HG03196 (cell line): Measurements from ENCODE around the gene PSMB8.
A peak's percentile ranks its signal among the peaks of the same experiment; 100 is the strongest.
"Not testable (repeated sequence)": the region's sequence is repeated elsewhere in the genome, so short reads cannot be mapped to it uniquely, and the experiment has no call there.

ENCODE experiments used
- ATAC-seq: cut with Tn5 transposase; IDR thresholded peaks from one replicate; pipeline ENCODE4 v1.9.1; 2021; ENCODE audit not compliant: unreplicated experiment

PSMB8 gene

GRCh38 chr6:32843979-32844838 is at the start of gene PSMB8:
TSS of gene PSMB8 (minus strand) at chr6:32844047. CDS start at chr6:32843996, 51 bp downstream.
- ATAC-seq = peak; percentile 71

DNA sequence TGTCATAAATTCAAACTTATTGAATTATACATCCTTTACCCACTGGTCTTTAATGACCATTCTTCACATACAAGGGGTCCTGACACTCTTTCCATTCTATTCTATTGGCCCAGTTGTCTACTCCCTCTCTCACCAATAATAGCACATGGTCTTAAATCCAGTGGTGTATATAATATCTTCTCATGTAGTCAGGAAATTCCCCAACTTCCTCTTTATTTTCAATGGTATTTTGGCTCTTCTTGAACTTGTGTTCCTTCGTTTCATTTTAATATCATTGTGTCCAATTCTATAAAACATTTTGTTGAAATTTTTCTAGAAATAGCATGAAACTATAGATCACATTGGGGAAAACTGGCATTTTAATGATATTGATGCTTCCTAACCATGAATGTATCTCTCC is 47.0 kb upstream of the PSMB8 start:
- no peak for ATAC-seq

GRCh38 chr6:32889533-32889932 is 45.7 kb upstream of the PSMB8 start:
- no peak for ATAC-seq

DNA sequence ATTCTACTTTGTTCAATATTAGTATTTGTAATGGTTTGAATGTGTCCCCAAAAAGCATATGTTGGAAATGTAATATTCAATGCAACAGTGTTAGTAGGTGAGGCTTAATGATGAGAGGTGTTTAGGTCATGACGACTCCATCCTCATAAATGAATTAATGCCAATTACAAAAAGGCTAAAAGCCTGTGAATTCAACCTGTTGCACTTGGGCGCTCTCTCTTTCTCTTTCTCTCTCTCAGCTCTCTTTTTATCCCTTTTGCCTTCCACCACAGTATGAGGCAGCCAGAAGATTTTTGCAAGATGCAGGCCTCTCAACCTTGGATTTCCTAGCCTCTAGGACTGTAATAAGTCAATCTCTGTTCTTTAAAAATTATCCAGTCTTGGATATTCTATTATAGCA is 44.7 kb upstream of the PSMB8 start:
- ATAC-seq = no peak

GRCh38 chr6:32887616-32888015 is 43.8 kb upstream of the PSMB8 start:
- no peak for ATAC-seq

DNA sequence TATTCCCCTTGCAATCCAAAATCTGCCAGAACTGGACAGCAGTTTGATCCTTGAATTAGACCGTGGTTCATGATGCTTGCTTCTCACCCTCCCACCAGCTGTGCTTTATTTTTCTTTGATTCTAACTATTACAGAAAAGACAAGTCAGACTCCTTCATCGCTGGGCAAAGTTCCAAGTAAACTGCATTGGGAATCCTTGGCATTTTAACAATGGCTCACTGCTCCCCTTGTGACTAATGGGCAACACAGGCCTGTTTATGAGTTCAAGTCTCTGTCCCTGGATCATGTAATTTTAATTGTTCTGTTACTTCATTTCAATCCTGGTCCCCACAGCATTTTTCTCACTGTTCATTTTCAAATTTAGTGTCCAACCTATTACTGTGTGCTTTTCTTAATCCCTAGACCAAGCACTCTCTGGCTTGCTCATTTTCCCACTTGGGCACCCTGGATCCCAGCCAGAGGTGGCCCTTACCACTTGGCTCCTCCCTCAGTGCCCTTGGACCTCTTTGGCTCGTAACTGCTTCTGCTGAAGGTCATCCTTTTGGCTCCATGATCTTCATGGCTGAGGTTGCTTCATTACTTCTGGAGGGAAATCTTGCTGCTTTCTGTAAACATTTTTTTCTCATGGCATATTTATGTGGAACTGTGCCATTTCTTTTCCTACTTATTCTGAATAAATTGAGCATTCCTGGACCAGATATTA is 43.0 kb upstream of the PSMB8 start:
- no peak for ATAC-seq

GRCh38 chr6:32885698-32886286 is 41.9 kb upstream of the PSMB8 start:
- no peak for ATAC-seq

GRCh38 chr6:32883789-32884188 is 39.9 kb upstream of the PSMB8 start:
- ATAC-seq = no peak

DNA sequence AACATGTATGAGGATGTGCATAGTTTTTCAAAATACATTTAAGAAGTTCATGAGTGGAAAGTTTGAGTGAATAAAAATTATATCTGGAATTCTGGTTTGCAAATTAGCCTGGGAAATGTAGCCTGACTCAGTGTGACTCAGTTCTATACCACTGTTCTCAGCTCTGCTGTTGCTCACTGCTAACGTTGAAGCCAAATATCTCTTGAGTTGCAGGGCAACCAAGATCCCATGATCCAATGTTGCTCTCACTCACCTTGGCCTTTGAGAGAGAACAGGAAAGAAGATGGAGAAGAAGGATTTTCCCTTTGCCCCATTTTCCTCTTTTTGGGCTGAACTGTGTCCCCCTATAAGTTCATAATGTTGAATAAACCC is 39.0 kb upstream of the PSMB8 start:
- no peak for ATAC-seq

DNA sequence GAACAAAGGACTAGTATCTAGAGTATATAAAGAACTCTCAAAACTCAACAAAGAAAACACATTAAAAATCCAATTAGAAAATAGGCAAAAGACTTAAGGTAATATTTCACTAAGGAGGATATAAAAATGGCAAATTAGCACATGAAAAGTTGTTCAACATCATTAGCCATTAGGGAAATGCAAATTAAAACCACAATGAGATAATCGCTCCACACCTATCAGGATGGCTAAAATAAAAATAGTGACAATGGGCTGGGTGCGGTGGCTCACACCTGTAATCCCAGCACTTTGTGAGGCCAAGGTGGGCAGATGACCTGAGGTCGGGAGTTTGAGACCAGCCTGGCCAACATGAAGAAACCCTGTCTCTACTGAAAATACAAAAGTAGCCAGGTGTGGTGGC is 37.1 kb upstream of the PSMB8 start:
- not testable (repeated sequence) for ATAC-seq

- ATAC-seq = no peak
Observed at GRCh38 chr6:32879691-32880090, 35.8 kb upstream of the PSMB8 start.

- no peak for ATAC-seq
Observed at GRCh38 chr6:32876603-32877002, 32.8 kb upstream of the PSMB8 start.

GRCh38 chr6:32873947-32874346 is 30.1 kb upstream of the PSMB8 start:
- ATAC-seq = not testable (repeated sequence)

DNA sequence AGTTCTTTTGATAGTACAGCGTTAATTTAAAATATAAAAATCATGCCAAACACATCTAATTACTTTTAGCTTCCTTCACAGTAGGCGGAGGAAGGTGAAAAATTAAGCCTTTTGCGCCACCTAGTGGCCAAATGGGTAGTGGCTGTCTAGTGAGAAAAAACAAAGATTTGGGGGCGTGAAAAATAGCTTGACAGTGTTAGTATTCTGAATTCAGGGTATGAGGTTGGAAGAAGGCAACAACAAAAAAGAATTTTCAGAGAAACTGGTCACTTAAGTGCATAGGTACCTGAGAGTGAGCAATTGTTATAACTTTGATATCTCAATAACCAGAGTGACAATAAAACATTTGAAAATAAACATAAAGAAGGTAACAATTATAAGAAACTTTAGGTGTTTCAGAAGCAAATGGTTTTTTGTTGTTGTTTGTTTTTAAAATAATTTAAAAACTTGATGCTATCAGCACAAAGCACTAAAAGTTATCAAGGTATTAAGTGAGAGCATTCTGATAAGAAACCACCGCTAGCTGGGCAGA is 24.5 kb upstream of the PSMB8 start:
- no peak for ATAC-seq

DNA sequence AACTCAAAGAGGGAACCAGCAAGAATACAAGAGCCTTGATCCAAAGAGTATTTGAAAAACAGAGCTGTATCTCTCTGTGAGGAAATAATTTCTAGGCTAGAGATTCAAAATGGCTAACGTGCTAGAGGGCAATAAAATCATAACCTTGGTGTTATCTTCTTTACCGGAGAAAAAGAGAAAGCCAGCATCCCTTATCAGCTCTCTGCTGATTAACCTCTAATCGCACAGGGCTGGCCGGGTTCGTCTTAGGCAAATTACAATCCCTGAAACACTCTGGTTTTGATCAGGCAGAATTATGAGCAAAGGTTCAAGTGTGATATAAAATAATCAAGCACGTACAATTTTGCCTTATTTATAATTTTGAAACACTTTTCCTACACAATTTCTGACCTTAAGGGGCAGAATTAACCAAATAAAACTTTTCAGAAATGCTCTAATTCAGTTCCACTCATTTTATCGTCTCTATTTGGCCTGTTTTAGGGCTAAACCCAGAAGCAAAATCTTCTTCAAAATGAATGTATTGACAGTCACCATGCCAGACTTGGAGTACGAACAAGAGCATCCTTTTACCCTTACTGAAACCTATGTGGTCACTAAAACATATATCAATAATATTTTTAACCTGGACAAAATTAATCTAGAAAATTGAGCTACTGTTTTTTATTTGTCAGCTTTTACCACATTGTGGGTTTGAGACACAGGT is 23.9 kb upstream of the PSMB8 start:
- no peak for ATAC-seq

- no peak for ATAC-seq
Observed at GRCh38 chr6:32867022-32867477, 23.2 kb upstream of the PSMB8 start.

GRCh38 chr6:32865724-32866443 is 22.0 kb upstream of the PSMB8 start:
- ATAC-seq = no peak

DNA sequence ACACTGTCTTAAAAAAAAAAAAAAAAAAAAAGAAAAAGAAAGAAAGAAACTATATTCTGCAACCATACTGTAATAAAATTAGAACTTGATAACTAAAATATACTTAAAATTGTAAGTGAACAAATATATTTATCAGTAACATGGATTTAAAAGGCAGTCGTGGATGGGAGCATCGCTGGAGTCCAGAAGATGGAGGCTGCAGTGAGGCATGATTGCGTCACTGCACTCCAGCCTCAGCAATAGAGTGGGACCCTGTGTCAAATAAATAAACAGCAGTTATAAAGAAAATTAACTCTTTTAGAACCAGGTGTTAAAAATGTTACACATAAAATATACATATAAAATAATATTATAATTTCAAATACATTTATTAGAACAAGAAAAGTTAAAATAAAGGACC is 18.9 kb upstream of the PSMB8 start:
- no peak for ATAC-seq

DNA sequence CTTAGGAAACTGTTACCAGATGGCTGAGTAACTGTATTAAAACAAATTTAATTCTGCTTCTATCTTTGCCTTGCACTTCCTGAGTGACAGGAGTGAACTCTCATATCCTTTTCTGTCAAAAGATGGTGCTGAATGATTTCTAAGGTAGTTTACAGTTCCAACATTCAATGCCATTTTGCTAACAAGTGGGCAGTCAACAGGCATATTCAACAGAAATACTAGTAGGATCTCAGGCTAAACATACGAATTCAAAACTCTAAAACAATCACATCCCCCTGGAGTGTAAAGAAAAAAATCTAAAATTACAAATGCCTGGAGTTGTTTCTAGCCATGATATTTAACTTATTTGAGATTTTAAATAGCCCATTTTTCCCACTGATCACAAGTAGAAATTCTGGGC is 16.8 kb upstream of the PSMB8 start:
- ATAC-seq = no peak

DNA sequence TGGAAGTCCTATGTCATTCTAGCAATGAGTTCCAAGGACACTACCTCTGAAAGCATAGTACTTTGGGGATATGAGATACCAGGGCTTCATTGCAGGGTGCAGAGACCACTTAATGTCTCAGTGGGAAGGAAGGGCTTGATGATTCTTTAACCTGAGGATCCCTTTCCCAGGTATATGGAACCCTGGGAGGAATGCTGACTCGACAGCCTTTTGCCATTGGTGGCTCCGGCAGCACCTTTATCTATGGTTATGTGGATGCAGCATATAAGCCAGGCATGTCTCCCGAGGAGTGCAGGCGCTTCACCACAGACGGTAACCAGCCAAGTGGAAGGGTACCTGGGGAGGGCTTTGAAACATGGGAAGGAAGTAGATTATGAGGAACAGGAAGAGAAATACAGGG is 14.3 kb upstream of the PSMB8 start:
- ATAC-seq = no peak
